ENCODE results near the gene AMFR. TPM values are rescaled to one million over a fixed set of nuclear protein-coding genes. Genes with fewer than 3 reads are reported as not detected.

The AMFR gene
- total and polyA plus RNA-seq, 5 experiments from 2014 or later, result 24.2 to 83.0 (median 38.4) TPM

- Mint-ChIP-seq H3K36me3 (peaks cover 0 to 2% (median 0%) of the 10 kb centered on the region in 3 donors), H3K4me1 (peaks cover 11 to 36% (median 31%) of the 10 kb centered on the region in 4 donors), H3K27me3 (peaks cover 0 to 2% (median 0%) of the 10 kb centered on the region in 5 donors), H3K4me3 (peak overlapping the region in 8 of 10 donors; percentile 0 to 93 (median 88)), H3K9me3 (no peaks in the 10 kb centered on the region), H3K27ac (peak overlapping the region; percentile 1 to 95 (median 86))
- POLR2A ChIA-PET, result interaction anchor here (0.7 to 1.0 kb wide), 2 partner anchors 30 to 97 kb away, joined by 3 read pairs; no protein-coding TSS in a partner anchor
- peak in 2 of 10 donors; percentile 3 to 40 for DNase-seq
- no peak for ATAC-seq
Measured at GRCh38 chr16:56355786-56356275, 69.5 kb downstream of the AMFR start.

- H3K4me1 Mint-ChIP-seq, result peaks cover 11 to 34% (median 30%) of the 10 kb centered on the region in 4 donors
- peak in 1 of 10 donors; percentile 1 for DNase-seq
- peaks cover 0 to 2% (median 0%) of the 10 kb centered on the region in 5 donors for H3K27me3 Mint-ChIP-seq
- H3K36me3 Mint-ChIP-seq, result peaks cover 0 to under 1% (median 0%) of the 10 kb centered on the region in 3 donors
- POLR2A ChIA-PET, result no interaction called here
- no peak for ATAC-seq
- no peak overlapping the region for H3K27ac Mint-ChIP-seq
- H3K9me3 Mint-ChIP-seq, result no peaks in the 10 kb centered on the region
- H3K4me3 Mint-ChIP-seq, result peak overlapping the region in 2 of 10 donors; percentile 26 to 43
Measured at GRCh38 chr16:56355221-56355620, 70.1 kb downstream of the AMFR start.

GRCh38 chr16:56354746-56355145, 70.6 kb downstream of the AMFR start:
- Mint-ChIP-seq H3K36me3 (no peaks in the 10 kb centered on the region), H3K9me3 (no peaks in the 10 kb centered on the region), H3K27me3 (peaks cover 0 to 4% (median 0%) of the 10 kb centered on the region in 5 donors), H3K27ac (peak overlapping the region in 1 of 10 donors; percentile 22), H3K4me3 (peak overlapping the region in 1 of 10 donors; percentile 15), H3K4me1 (peaks cover 10 to 29% (median 27%) of the 10 kb centered on the region in 4 donors)
- POLR2A ChIA-PET, result no interaction called here
- ATAC-seq (no peak), DNase-seq (peak in 1 of 10 donors; percentile 4)

GRCh38 chr16:56354016-56354415, 71.3 kb downstream of the AMFR start:
- POLR2A ChIA-PET, result no interaction called here
- ATAC-seq, result no peak
- Mint-ChIP-seq H3K27me3 (peaks cover 0 to 9% (median 0%) of the 10 kb centered on the region in 5 donors), H3K27ac (no peak overlapping the region), H3K9me3 (no peaks in the 10 kb centered on the region), H3K4me3 (no peak overlapping the region), H3K36me3 (no peaks in the 10 kb centered on the region), H3K4me1 (peaks cover 8 to 26% (median 23%) of the 10 kb centered on the region in 4 donors)
- DNase-seq, result peak in 1 of 10 donors; percentile 4

GRCh38 chr16:56353054-56353921, 72.1 kb downstream of the AMFR start:
- H3K4me3 Mint-ChIP-seq, result no peak overlapping the region
- peak in 2 of 10 donors; percentile 8 to 62 for DNase-seq
- H3K27me3 Mint-ChIP-seq, result peaks cover 0 to 9% (median 0%) of the 10 kb centered on the region in 5 donors
- POLR2A ChIA-PET, result no interaction called here
- no peaks in the 10 kb centered on the region for H3K9me3 Mint-ChIP-seq
- peaks cover 8 to 26% (median 19%) of the 10 kb centered on the region in 4 donors for H3K4me1 Mint-ChIP-seq
- no peaks in the 10 kb centered on the region for H3K36me3 Mint-ChIP-seq
- ATAC-seq, result no peak
- H3K27ac Mint-ChIP-seq, result no peak overlapping the region

- Mint-ChIP-seq H3K4me3 (no peak overlapping the region), H3K9me3 (no peaks in the 10 kb centered on the region), H3K4me1 (peaks cover 8 to 20% (median 14%) of the 10 kb centered on the region in 4 donors), H3K27me3 (peaks cover 0 to 9% (median 0%) of the 10 kb centered on the region in 5 donors), H3K27ac (no peak overlapping the region), H3K36me3 (no peaks in the 10 kb centered on the region)
- ATAC-seq, result no peak
- peak in 1 of 10 donors; percentile 49 for DNase-seq
- POLR2A ChIA-PET, result no interaction called here
Measured at GRCh38 chr16:56352351-56353053, 72.8 kb downstream of the AMFR start.

GRCh38 chr16:56351481-56351880, 73.9 kb downstream of the AMFR start:
- peak in 1 of 10 donors; percentile 47 for DNase-seq
- no peaks in the 10 kb centered on the region for H3K36me3 Mint-ChIP-seq
- H3K27me3 Mint-ChIP-seq, result peaks cover 0 to 9% (median 0%) of the 10 kb centered on the region in 5 donors
- no peaks in the 10 kb centered on the region for H3K9me3 Mint-ChIP-seq
- POLR2A ChIA-PET, result no interaction called here
- peaks cover 5 to 9% (median 6%) of the 10 kb centered on the region in 4 donors for H3K4me1 Mint-ChIP-seq
- peak overlapping the region in 1 of 10 donors; percentile 5 for H3K27ac Mint-ChIP-seq
- H3K4me3 Mint-ChIP-seq, result no peak overlapping the region
- no peak for ATAC-seq

- peaks cover 0 to 3% (median 1%) of the 10 kb centered on the region in 4 donors for H3K4me1 Mint-ChIP-seq
- H3K27me3 Mint-ChIP-seq, result peaks cover 0 to 9% (median 0%) of the 10 kb centered on the region in 5 donors
- H3K4me3 Mint-ChIP-seq, result no peak overlapping the region
- DNase-seq, result peak in 1 of 10 donors; percentile 49
- H3K27ac Mint-ChIP-seq, result peak overlapping the region in 1 of 10 donors; percentile 5
- POLR2A ChIA-PET, result no interaction called here
- H3K9me3 Mint-ChIP-seq, result no peaks in the 10 kb centered on the region
- H3K36me3 Mint-ChIP-seq, result no peaks in the 10 kb centered on the region
- no peak for ATAC-seq
Measured at GRCh38 chr16:56350491-56351405, 74.6 kb downstream of the AMFR start.

GRCh38 chr16:56349711-56350161, 75.6 kb downstream of the AMFR start:
- H3K9me3 Mint-ChIP-seq, result no peaks in the 10 kb centered on the region
- ATAC-seq (no peak), DNase-seq (no peak)
- H3K27ac Mint-ChIP-seq, result no peak overlapping the region
- H3K4me3 Mint-ChIP-seq, result no peak overlapping the region
- POLR2A ChIA-PET, result no interaction called here
- H3K27me3 Mint-ChIP-seq, result peaks cover 0 to 9% (median 0%) of the 10 kb centered on the region in 5 donors
- peaks cover 0 to 3% (median 0%) of the 10 kb centered on the region in 4 donors for H3K4me1 Mint-ChIP-seq
- no peaks in the 10 kb centered on the region for H3K36me3 Mint-ChIP-seq

GRCh38 chr16:56349086-56349415, 76.3 kb downstream of the AMFR start:
- H3K27me3 Mint-ChIP-seq, result peaks cover 0 to 9% (median 0%) of the 10 kb centered on the region in 5 donors
- no peak overlapping the region for H3K4me3 Mint-ChIP-seq
- no peaks in the 10 kb centered on the region for H3K36me3 Mint-ChIP-seq
- ATAC-seq (no peak), DNase-seq (peak in 1 of 10 donors; percentile 31)
- no peaks in the 10 kb centered on the region for H3K9me3 Mint-ChIP-seq
- peaks cover 0 to 3% (median 0%) of the 10 kb centered on the region in 4 donors for H3K4me1 Mint-ChIP-seq
- POLR2A ChIA-PET, result no interaction called here
- H3K27ac Mint-ChIP-seq, result no peak overlapping the region

- Mint-ChIP-seq H3K4me3 (no peak overlapping the region), H3K4me1 (peaks cover 0 to 3% (median 0%) of the 10 kb centered on the region in 4 donors), H3K9me3 (no peaks in the 10 kb centered on the region), H3K27ac (no peak overlapping the region), H3K36me3 (no peaks in the 10 kb centered on the region), H3K27me3 (peaks cover 0 to 9% (median 0%) of the 10 kb centered on the region in 5 donors)
- no peak for ATAC-seq
- peak in 1 of 10 donors; percentile 61 for DNase-seq
- POLR2A ChIA-PET, result no interaction called here
Measured at GRCh38 chr16:56348168-56349085, 76.9 kb downstream of the AMFR start.

Measured in naive thymus-derived CD8-positive, alpha-beta T cell (primary cell).